Activated CD4-positive, alpha-beta memory T cell treated with anti-CD3 and anti-CD28 coated beads, Interleukin-2, amount 10 ng/mL, durations not matched to agents 7 days and 5 days (primary cell): ENCODE results near the gene METTL21A. TPM values are rescaled to one million over a fixed set of nuclear protein-coding genes. Genes with fewer than 3 reads are reported as not detected.

Source experiments
- CTCF ChIA-PET: fragments of 350-600 bp; sonication (Branson Sonifier 250); formaldehyde crosslinking; loops from one replicate; lab custom pipeline; 2021; ENCODE audit warnings: antibody characterized with exemption, inconsistent platforms; lab: Charles Lee
- POLR2A ChIA-PET: fragments of 350-600 bp; sonication (Branson Sonifier 250); formaldehyde crosslinking; loops from one replicate; lab custom pipeline; 2021; ENCODE audit warnings: antibody characterized with exemption; lab: Charles Lee
- DNase-seq: peaks from one replicate; pipeline ENCODE4 v3.0.0-alpha.2; 2020
- H3K27ac Mint-ChIP-seq: one replicate; pipeline ENCODE4 v1.8.0; 2021; ENCODE audit warnings: mild to moderate bottlenecking, mixed read lengths
- H3K27me3 Mint-ChIP-seq: one replicate; pipeline ENCODE4 v1.8.0; 2021; ENCODE audit warnings: mixed read lengths
- H3K36me3 Mint-ChIP-seq: one replicate; pipeline ENCODE4 v1.8.0; 2021; ENCODE audit warnings: low read depth, mixed read lengths
- H3K4me1 Mint-ChIP-seq: one replicate; pipeline ENCODE4 v1.8.0; 2021; ENCODE audit warnings: mixed read lengths
- H3K4me3 Mint-ChIP-seq: one replicate; pipeline ENCODE4 v1.8.0; 2021; ENCODE audit warnings: mild to moderate bottlenecking, mixed read lengths
- H3K9me3 Mint-ChIP-seq: one replicate; pipeline ENCODE4 v1.8.0; 2021; ENCODE audit warnings: mixed read lengths
- total RNA-seq, 2 experiments: library from RNA; stranded (reverse); gene quantifications; one replicate each; pipeline ENCODE4 v1.2.3, GENCODE V29; 2021

METTL21A gene
- total RNA-seq, 2 experiments from 2014 or later = 13.6 to 15.7 TPM

- Mint-ChIP-seq H3K4me3 (no peak overlapping the region), H3K9me3 (no peaks in the 10 kb centered on the region), H3K4me1 (peaks cover 23% of the 10 kb centered on the region), H3K27me3 (no peaks in the 10 kb centered on the region), H3K36me3 (peaks cover 52% of the 10 kb centered on the region), H3K27ac (no peak overlapping the region)
- DNase-seq = no peak
- POLR2A ChIA-PET = no interaction called here
- CTCF ChIA-PET = interaction anchor here (0.6 kb wide), 1 partner anchor 13 kb away, joined by 7 read pairs; no protein-coding TSS in a partner anchor
These were observed 9.0 kb downstream of the METTL21A start for GRCh38 chr2:207616185-207616584.

- H3K4me3 Mint-ChIP-seq = no peak overlapping the region
- H3K9me3 Mint-ChIP-seq = no peaks in the 10 kb centered on the region
- H3K4me1 Mint-ChIP-seq = peaks cover 11% of the 10 kb centered on the region
- H3K27ac Mint-ChIP-seq = no peak overlapping the region
- DNase-seq = no peak
- H3K36me3 Mint-ChIP-seq = peaks cover 42% of the 10 kb centered on the region
- ChIA-PET POLR2A (no interaction called here), CTCF (no interaction called here)
- H3K27me3 Mint-ChIP-seq = no peaks in the 10 kb centered on the region
These were observed 10.4 kb downstream of the METTL21A start for GRCh38 chr2:207614824-207615223.

GRCh38 chr2:207612714-207613113, 12.5 kb downstream of the METTL21A start:
- H3K9me3 Mint-ChIP-seq = peaks cover 2% of the 10 kb centered on the region
- H3K27ac Mint-ChIP-seq = no peak overlapping the region
- POLR2A ChIA-PET = no interaction called here
- H3K36me3 Mint-ChIP-seq = peaks cover 46% of the 10 kb centered on the region
- peaks cover 4% of the 10 kb centered on the region for H3K4me1 Mint-ChIP-seq
- CTCF ChIA-PET = no interaction called here
- no peak overlapping the region for H3K4me3 Mint-ChIP-seq
- no peaks in the 10 kb centered on the region for H3K27me3 Mint-ChIP-seq
- DNase-seq = no peak

- no peaks in the 10 kb centered on the region for H3K27me3 Mint-ChIP-seq
- peaks cover 2% of the 10 kb centered on the region for H3K9me3 Mint-ChIP-seq
- H3K4me3 Mint-ChIP-seq = no peak overlapping the region
- ChIA-PET POLR2A (interaction anchor here (0.5 kb wide), 1 partner anchor 839 kb away, joined by 3 read pairs; no protein-coding TSS in a partner anchor), CTCF (no interaction called here)
- no peak for DNase-seq
- no peak overlapping the region for H3K27ac Mint-ChIP-seq
- H3K36me3 Mint-ChIP-seq = peaks cover 37% of the 10 kb centered on the region
- H3K4me1 Mint-ChIP-seq = peaks cover 16% of the 10 kb centered on the region
These were observed 18.4 kb downstream of the METTL21A start for GRCh38 chr2:207606829-207607228.

- no peaks in the 10 kb centered on the region for H3K27me3 Mint-ChIP-seq
- ChIA-PET POLR2A (no interaction called here), CTCF (no interaction called here)
- DNase-seq = no peak
- H3K9me3 Mint-ChIP-seq = peaks cover 2% of the 10 kb centered on the region
- H3K4me3 Mint-ChIP-seq = no peak overlapping the region
- H3K4me1 Mint-ChIP-seq = peaks cover 19% of the 10 kb centered on the region
- no peak overlapping the region for H3K27ac Mint-ChIP-seq
- H3K36me3 Mint-ChIP-seq = peaks cover 41% of the 10 kb centered on the region
These were observed 18.8 kb downstream of the METTL21A start for GRCh38 chr2:207606399-207606798.

- DNase-seq = no peak
- ChIA-PET POLR2A (interaction anchor here (0.9 to 2.4 kb wide), 2 partner anchors 22 to 74 kb away, joined by 3 to 7 read pairs; partner anchors contain the start of genes CREB1 and METTL21A), CTCF (no interaction called here)
- no peaks in the 10 kb centered on the region for H3K27me3 Mint-ChIP-seq
- H3K9me3 Mint-ChIP-seq = peaks cover 2% of the 10 kb centered on the region
- H3K36me3 Mint-ChIP-seq = peaks cover 36% of the 10 kb centered on the region
- no peak overlapping the region for H3K4me3 Mint-ChIP-seq
- peaks cover 21% of the 10 kb centered on the region for H3K4me1 Mint-ChIP-seq
- no peak overlapping the region for H3K27ac Mint-ChIP-seq
These were observed 21.7 kb downstream of the METTL21A start for GRCh38 chr2:207603486-207603885.

GRCh38 chr2:207601774-207602173, 23.4 kb downstream of the METTL21A start:
- CTCF ChIA-PET = interaction anchor here (0.6 kb wide), 1 partner anchor 135 kb away, joined by 3 read pairs; no protein-coding TSS in a partner anchor
- no peak overlapping the region for H3K4me3 Mint-ChIP-seq
- H3K27me3 Mint-ChIP-seq = no peaks in the 10 kb centered on the region
- H3K27ac Mint-ChIP-seq = no peak overlapping the region
- POLR2A ChIA-PET = interaction anchor here (2.4 kb wide), 1 partner anchor 23 kb away, joined by 7 read pairs; the partner anchor contains the start of gene METTL21A
- no peak for DNase-seq
- no peaks in the 10 kb centered on the region for H3K9me3 Mint-ChIP-seq
- H3K36me3 Mint-ChIP-seq = peaks cover 40% of the 10 kb centered on the region
- peaks cover 21% of the 10 kb centered on the region for H3K4me1 Mint-ChIP-seq

- Mint-ChIP-seq H3K4me3 (no peak overlapping the region), H3K36me3 (peaks cover 39% of the 10 kb centered on the region), H3K27me3 (no peaks in the 10 kb centered on the region), H3K4me1 (peaks cover 21% of the 10 kb centered on the region), H3K9me3 (no peaks in the 10 kb centered on the region), H3K27ac (no peak overlapping the region)
- ChIA-PET CTCF (no interaction called here), POLR2A (no interaction called here)
- DNase-seq = no peak
These were observed 25.0 kb downstream of the METTL21A start for GRCh38 chr2:207600231-207600630.

GRCh38 chr2:207599636-207600035, 25.6 kb downstream of the METTL21A start:
- Mint-ChIP-seq H3K9me3 (no peaks in the 10 kb centered on the region), H3K36me3 (peaks cover 40% of the 10 kb centered on the region), H3K4me1 (peaks cover 20% of the 10 kb centered on the region), H3K4me3 (no peak overlapping the region), H3K27ac (no peak overlapping the region), H3K27me3 (no peaks in the 10 kb centered on the region)
- no peak for DNase-seq
- CTCF ChIA-PET = no interaction called here
- POLR2A ChIA-PET = no interaction called here

- no peak overlapping the region for H3K27ac Mint-ChIP-seq
These were observed 30.5 kb downstream of the METTL21A start for GRCh38 chr2:207594731-207595130.

GRCh38 chr2:207594264-207594663, 30.9 kb downstream of the METTL21A start:
- no peak for DNase-seq
- H3K4me3 Mint-ChIP-seq = no peak overlapping the region
- H3K4me1 Mint-ChIP-seq = peaks cover 13% of the 10 kb centered on the region
- ChIA-PET CTCF (no interaction called here), POLR2A (no interaction called here)
- H3K36me3 Mint-ChIP-seq = peaks cover 69% of the 10 kb centered on the region
- no peaks in the 10 kb centered on the region for H3K27me3 Mint-ChIP-seq
- peaks cover 15% of the 10 kb centered on the region for H3K9me3 Mint-ChIP-seq
- peak overlapping the region; percentile 55 for H3K27ac Mint-ChIP-seq

More at GRCh38 chr2:207594731-207595130, 30.5 kb downstream of the METTL21A start:
- Mint-ChIP-seq H3K4me3 (no peak overlapping the region), H3K36me3 (peaks cover 66% of the 10 kb centered on the region), H3K27me3 (no peaks in the 10 kb centered on the region), H3K9me3 (peaks cover 11% of the 10 kb centered on the region), H3K4me1 (peaks cover 15% of the 10 kb centered on the region)
- DNase-seq = no peak
- ChIA-PET CTCF (no interaction called here), POLR2A (no interaction called here)

GRCh38 chr2:207593277-207593676, 31.9 kb downstream of the METTL21A start:
- ChIA-PET POLR2A (no interaction called here), CTCF (no interaction called here)
- Mint-ChIP-seq H3K36me3 (peaks cover 75% of the 10 kb centered on the region), H3K27me3 (no peaks in the 10 kb centered on the region), H3K4me3 (no peak overlapping the region), H3K27ac (no peak overlapping the region), H3K4me1 (peaks cover 13% of the 10 kb centered on the region), H3K9me3 (peaks cover 17% of the 10 kb centered on the region)
- no peak for DNase-seq

GRCh38 chr2:207589143-207589542, 36.1 kb downstream of the METTL21A start:
- POLR2A ChIA-PET = no interaction called here
- Mint-ChIP-seq H3K27ac (no peak overlapping the region), H3K4me3 (no peak overlapping the region), H3K27me3 (no peaks in the 10 kb centered on the region), H3K9me3 (peaks cover 17% of the 10 kb centered on the region), H3K36me3 (peaks cover 88% of the 10 kb centered on the region), H3K4me1 (peaks cover 4% of the 10 kb centered on the region)
- no peak for DNase-seq
- CTCF ChIA-PET = no interaction called here

GRCh38 chr2:207587305-207587704, 37.9 kb downstream of the METTL21A start:
- ChIA-PET POLR2A (no interaction called here), CTCF (interaction anchor here (0.5 kb wide), 1 partner anchor 130 kb away, joined by 3 read pairs; no protein-coding TSS in a partner anchor)

More at GRCh38 chr2:207587305-207587704, 37.9 kb downstream of the METTL21A start:
- Mint-ChIP-seq H3K27me3 (no peaks in the 10 kb centered on the region), H3K36me3 (peaks cover 90% of the 10 kb centered on the region), H3K4me3 (no peak overlapping the region), H3K27ac (no peak overlapping the region), H3K4me1 (no peaks in the 10 kb centered on the region), H3K9me3 (peaks cover 12% of the 10 kb centered on the region)
- no peak for DNase-seq
